ENCODE data around the gene NKX1-1.
"Not testable (repeated sequence)": the region's sequence is repeated elsewhere in the genome, so short reads cannot be mapped to it uniquely, and the experiment has no call there.

Gene NKX1-1

DNA sequence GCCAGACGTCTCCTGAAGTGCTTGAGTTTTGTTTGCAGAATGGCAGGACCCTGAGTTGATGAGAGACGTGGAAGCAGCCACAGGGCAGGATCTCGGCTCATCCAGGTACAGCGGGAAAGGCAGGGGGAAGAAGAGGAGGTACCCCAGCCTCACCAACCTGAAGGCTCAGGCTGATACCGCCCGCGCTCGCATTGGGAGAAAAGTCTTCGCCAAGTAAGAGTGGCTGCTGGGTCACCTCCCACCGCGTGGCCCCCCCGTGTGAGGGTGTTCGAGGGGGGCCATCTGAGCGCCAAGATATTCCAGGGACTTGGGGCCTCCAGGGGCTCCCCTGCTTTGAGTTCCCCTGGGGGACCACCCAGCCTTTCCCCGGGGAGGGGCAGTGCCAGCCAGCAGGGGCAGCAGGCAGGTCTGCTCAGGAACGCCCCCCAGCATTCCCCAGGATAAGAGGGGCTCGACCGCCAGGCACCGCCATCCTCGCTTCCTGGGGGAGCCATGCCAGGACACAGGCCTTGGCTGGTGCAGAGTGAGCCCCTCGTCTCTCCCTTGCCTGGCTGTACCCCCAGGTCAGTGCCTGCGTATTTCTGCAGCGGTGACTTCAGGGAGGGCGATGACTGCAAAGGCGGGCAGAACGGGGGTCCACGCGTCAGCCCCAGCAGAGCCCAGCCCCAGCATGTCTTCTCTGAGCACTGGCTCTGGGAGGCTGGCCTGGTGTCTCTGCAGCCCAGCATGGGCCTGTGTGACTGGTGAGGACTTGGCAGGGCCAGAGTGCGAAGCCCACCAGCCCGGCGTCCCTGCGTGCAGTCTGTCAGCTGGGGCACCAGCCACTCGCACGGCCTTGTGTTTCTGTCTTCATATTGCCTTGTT is 22.3 kb downstream of the NKX1-1 start:
- no peak for DNase-seq

DNA sequence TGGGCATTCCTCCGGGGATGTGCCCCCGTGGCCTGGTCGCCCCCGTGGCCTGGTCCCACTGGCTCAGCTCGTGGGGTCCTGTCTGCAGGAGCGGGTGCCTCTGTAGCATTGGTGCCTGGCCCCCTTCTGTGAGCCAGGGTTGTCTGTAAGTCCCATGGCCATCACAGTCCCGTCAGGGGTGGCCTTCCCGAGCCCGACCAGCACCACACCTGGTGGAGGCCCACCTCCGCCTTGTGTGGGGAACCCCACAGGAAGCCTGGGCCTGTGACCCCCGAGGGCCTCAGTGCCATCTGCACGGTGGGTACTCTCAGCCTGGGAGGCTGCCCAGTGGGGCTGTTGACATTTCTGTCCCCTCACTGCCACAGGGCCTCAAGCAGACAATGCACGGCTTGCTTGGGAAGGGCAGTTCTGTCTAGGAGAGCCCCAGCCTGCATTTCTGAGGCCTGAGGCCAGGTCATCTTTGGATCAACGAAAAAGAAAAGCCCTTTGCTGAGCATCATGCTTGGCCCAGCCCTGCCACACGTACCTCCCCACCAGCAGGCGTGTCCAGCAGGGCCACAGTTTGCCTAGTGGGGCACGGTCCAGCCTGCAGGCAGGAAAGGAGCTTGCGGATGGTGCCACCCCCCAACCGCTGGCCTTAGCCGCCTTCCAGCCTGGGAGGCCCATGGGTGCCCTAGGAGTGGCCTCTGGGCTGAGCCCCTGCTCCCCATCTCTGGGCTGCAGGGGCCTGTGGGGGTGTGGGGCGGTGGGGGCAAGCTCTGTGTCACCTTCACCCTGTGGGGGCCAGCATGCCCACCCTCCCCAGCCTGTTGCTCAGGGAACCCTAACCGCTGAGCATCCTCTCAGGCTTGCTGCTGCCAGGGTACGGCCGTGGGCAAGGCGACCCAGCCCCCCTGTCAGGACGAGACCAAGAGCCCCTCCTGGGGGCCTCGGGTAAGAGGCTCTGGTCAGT is 23.2 kb downstream of the NKX1-1 start:
- DNase-seq: no peak

DNA sequence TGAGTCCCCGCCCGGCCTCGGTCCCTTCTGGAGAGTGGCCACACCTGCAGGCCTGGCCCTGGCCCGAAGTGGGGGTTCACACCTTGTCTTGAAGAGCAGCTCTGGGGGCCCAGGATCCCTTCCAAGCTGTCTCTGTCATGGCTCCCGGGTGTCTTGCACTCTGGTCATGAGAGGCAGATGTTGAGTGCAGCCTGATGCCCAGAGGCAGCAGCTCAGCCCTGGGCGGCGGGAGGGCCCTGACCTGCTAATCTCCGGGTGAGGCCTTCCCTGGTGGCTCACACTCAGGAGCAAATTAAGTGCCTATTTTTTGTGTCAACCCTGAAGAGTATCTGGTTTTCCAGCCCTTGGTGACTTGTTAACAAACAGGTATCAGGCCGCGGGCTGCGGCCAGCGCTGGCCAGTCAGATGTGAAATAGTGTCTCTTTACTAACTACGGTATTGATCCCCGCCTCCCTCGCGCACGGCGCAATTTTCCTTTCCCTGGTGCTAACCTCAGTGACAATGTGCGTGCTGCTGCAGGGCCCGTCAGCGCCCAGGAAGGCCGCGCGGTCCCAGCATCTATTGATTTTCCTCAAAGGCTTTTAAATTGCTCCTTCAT is 24.2 kb downstream of the NKX1-1 start:
- DNase-seq: no peak

- no peak for DNase-seq
These were observed 25.0 kb downstream of the NKX1-1 start for GRCh38 chr4:1381181-1381621.

GRCh38 chr4:1380368-1381151 is 25.7 kb downstream of the NKX1-1 start:
- no peak for DNase-seq

- no peak for DNase-seq
These were observed 26.4 kb downstream of the NKX1-1 start for GRCh38 chr4:1379801-1380331.

GRCh38 chr4:1379351-1379781 is 26.9 kb downstream of the NKX1-1 start:
- no peak for DNase-seq

DNA sequence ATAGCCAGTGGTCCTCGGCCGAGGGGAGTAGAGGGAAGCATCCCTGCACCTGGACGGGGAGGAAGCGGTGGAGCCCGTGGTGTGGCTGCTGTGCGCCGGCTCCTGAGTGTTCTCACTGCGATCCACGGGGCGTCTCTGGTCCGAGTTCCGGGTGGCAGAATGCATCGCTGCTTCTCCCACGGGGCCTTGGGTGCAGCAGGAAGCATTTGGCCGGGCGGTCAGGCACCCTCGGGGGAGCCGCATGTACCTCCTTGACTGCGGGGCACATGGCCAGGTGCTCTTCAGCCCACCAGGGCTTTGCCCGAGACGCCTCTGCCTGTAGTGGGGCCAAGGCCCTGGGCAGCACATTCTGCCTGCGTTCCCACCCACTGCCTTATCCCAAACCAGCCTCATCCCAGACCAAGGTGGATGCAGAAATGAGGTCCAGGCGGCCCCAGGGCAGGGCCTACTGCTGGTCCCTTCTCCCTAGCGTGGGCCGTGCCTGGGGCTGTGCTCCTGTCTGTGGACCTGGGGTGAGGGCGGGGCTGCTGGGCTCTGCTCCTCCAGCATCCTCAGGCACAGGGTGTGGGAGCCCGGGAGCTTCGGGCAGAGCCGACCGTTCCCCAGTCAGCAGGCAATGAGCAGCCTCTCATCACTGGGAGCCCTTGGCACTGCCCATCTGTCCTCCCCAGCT is 27.5 kb downstream of the NKX1-1 start:
- no peak for DNase-seq

- no peak for DNase-seq
These were observed 28.5 kb downstream of the NKX1-1 start for GRCh38 chr4:1377606-1378261.

- no peak for DNase-seq
These were observed 29.2 kb downstream of the NKX1-1 start for GRCh38 chr4:1376841-1377605.

DNA sequence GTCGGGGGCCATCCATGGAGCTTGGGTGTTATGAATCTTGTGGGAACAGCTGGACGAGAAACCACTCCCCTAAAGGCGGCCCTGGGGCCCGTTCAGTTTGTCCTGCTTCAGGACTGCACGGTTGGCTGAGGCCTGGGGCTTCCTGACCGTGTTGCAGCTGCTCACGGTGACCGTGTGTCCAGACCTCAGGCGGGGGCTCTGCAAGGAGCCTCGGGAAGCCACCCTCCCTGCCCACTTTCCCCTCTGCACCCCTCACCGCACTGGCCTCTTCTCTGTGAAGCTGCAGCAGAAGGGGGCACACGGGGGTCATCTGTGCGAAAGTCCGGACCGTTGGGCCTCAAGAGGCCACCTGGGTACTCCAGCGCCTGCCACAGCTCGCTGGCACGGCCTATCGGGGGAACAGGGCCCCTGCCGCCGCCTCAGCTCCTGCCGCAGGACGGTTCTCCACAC is 29.8 kb downstream of the NKX1-1 start:
- DNase-seq: no peak

DNA sequence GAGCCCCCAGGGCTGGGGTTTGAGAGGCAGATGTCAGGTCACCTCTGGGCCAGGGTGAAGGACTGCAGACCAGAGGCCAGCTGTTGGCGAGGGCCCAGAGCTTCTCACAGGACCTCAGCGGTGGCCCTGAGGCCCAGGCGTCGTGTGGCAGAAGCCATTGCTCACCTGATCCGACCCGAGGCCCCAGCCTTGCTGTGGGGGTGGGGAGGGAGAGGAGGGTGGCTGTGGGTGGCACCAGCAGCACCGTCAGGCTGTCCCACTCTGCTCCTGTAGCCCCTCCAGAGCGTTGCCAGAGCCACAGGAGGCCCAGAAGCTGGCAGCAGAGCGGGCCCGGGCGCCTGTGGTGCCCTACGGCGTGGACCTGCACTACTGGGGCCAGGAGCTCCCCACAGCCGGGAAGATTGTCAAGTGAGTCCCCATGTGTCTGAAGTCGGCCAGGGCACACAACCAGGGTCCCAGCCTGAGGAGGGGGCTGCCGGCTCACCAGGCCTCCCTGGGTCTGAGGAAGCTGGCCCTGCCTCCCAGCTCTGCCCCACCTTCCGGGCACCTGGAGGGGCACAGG is 30.4 kb downstream of the NKX1-1 start:
- DNase-seq: no peak

DNA sequence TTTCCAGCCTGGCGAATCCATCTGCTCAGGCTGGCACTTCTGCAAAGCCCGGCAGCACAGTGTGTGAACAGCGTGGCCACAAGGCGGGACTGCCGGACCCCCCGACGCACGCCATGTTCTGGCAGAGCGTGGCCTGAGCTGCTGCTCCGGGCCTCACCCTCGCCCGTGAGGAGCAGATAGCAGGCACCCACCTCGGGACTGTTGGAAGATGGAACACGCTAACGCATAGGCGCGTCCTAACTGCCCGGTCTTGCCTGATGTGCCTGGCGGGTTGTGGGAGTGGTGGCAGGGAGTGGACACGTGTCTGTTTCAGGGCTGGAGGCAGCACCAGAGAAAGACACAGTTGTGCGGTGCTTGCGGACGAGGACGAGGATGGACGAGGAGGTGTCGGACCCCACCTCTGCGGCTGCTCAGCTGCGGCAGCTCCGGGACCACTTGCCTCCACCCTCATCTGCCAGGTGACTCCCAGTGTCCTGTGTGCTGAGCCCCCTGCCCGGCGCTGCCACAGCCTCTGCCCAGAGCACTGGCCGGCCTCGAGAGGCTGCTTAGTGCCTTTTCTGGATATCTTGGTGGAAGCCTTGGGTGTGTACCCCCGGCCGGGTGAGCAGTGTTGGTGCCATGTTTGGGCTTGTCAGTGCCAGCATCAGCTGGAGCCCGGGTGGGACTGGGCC is 31.1 kb downstream of the NKX1-1 start:
- no peak for DNase-seq

GRCh38 chr4:1374706-1375045 is 31.6 kb downstream of the NKX1-1 start:
- no peak for DNase-seq

DNA sequence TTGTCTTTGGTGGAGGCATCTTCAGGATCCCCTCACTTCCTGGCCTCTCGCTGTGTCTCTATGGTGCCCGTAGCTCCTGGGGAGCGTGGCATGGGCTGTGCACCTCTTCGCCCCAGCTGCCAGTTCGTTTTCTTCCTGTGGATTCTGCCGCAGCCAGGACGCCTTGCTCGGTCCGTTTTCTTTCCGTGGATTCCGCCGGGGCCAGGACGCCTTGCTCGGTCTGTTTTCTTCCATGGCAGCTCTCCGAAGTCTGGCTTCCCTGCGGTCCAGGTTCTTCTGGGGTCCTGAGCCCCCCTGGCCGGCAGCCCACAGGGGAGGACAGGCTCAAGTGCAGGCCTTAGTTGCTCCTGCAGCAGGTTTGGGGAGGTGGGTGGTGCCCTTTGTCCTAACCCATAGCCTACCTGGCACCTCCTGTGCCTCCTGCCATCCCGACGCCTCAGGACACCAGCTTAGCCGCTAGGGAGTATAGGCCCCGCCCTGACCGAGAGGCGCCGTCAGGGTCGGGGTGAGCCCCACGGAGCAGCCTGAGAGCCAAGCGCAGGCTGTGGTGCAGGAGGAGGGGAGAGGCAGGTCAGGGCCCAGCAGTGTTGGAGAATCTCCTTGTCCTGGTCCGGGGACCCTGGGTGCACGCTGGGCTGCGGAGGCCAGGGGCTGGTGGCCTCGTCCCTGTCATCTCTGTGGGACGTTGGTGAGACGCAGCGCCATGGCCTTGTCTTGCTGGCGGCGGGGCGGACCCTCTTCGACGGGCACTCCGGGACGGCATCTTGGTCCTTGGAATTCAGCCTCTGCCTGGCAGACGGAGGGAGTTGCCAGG is 32.1 kb downstream of the NKX1-1 start:
- DNase-seq: no peak

GRCh38 chr4:1372576-1372975 is 33.7 kb downstream of the NKX1-1 start:
- not testable (repeated sequence) for DNase-seq

- DNase-seq: no peak
These were observed 34.8 kb downstream of the NKX1-1 start for GRCh38 chr4:1371176-1372165.
